GM12872 (cell line): ENCODE results near the gene RHOH.
A peak's percentile ranks its signal among the peaks of the same experiment; 100 is the strongest.

Experiments
- CTCF ChIP-seq: IDR thresholded peaks from 3 replicates; pipeline ENCODE4 v1.5.1; 2011; ENCODE audit warnings: low read depth, mild to moderate bottlenecking, low read length, moderate library complexity; ENCODE audit not compliant: insufficient read depth

RHOH gene

GRCh38 chr4:40283968-40284367, 87.1 kb downstream of the RHOH start:
- TF ChIP-seq CTCF = 0 out of 3 replicates have a peak, but pooled peaks have one; percentile 22

- no peak for TF ChIP-seq CTCF
These were observed 88.9 kb downstream of the RHOH start for GRCh38 chr4:40285692-40286091.

GRCh38 chr4:40288566-40288965, 91.7 kb downstream of the RHOH start:
- no peak for TF ChIP-seq CTCF

- TF ChIP-seq CTCF = no peak
These were observed 92.7 kb downstream of the RHOH start for GRCh38 chr4:40289366-40290188.

- no peak for TF ChIP-seq CTCF
These were observed 95.5 kb downstream of the RHOH start for GRCh38 chr4:40292313-40292759.

GRCh38 chr4:40294339-40294738, 97.5 kb downstream of the RHOH start:
- no peak for TF ChIP-seq CTCF

- TF ChIP-seq CTCF = no peak
These were observed 98.7 kb downstream of the RHOH start for GRCh38 chr4:40295572-40295971.
